Panc1 (cell line): Measurements from ENCODE around the gene C9orf43.
"Not testable (repeated sequence)": the region's sequence is repeated elsewhere in the genome, so short reads cannot be mapped to it uniquely, and the experiment has no call there.

ENCODE experiments used
- POLR2AphosphoS5 ChIP-seq: IDR thresholded peaks from 2 replicates; pipeline ENCODE4 v1.6.1; 2012; ENCODE audit warnings: mild to moderate bottlenecking, low read depth, low read length, moderate library complexity
- SIN3A ChIP-seq: IDR thresholded peaks from 2 replicates; pipeline ENCODE4 v1.6.1; 2012; ENCODE audit warnings: low read depth, mild to moderate bottlenecking, low read length, moderate library complexity, borderline replicate concordance; ENCODE audit not compliant: insufficient read depth
- TF ChIP-seq, protein P1 (sequence below): fragments of 450-650 bp; IDR thresholded peaks from 2 replicates; pipeline ENCODE4 v1.5.1; 2017; ENCODE audit warnings: mild to moderate bottlenecking

DNA sequence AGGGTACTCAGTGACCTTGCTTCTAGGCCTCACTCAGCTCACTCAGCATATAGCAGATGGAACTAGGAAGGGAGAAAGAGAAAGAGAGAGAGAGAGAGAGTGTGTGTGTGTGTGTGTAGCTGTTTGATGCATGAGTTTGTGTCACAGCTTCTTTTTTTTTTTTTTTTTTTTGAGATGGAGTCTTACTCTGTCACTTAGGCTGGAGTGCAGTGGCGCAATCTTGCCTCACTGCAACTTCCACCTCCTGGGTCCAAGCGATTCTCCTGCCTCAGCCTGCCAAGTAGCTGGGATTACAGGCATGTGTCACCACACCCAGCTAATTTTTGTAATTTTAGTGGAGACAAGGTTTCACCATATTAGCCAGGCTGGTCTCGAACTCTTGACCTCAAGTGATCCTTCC lies 44.9 kb upstream of the C9orf43 start:
- TF ChIP-seq, protein P1, sequence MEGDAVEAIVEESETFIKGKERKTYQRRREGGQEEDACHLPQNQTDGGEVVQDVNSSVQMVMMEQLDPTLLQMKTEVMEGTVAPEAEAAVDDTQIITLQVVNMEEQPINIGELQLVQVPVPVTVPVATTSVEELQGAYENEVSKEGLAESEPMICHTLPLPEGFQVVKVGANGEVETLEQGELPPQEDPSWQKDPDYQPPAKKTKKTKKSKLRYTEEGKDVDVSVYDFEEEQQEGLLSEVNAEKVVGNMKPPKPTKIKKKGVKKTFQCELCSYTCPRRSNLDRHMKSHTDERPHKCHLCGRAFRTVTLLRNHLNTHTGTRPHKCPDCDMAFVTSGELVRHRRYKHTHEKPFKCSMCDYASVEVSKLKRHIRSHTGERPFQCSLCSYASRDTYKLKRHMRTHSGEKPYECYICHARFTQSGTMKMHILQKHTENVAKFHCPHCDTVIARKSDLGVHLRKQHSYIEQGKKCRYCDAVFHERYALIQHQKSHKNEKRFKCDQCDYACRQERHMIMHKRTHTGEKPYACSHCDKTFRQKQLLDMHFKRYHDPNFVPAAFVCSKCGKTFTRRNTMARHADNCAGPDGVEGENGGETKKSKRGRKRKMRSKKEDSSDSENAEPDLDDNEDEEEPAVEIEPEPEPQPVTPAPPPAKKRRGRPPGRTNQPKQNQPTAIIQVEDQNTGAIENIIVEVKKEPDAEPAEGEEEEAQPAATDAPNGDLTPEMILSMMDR, result not testable (repeated sequence)
- TF ChIP-seq POLR2AphosphoS5, SIN3A: not testable (repeated sequence)
